ENCODE measurements around the gene TRIM8.

GRCh38 chr10:102616066-102616770, 28.1 kb upstream of the TRIM8 start:
- TF ChIP-seq CTCF (IDR thresholded peaks at IDR 0.05; ENCODE audit: borderline replicate concordance, extremely low read depth, low read length, poor library complexity, severe bottlenecking) (no peak), EZH2 (IDR thresholded peaks at IDR 0.05; ENCODE audit: borderline replicate concordance, low read depth, low read length, severe bottlenecking) (no peak)

All from DND-41 (cell line).